Measurements from ENCODE around the gene TMC1.
"Not testable (repeated sequence)": the region's sequence is repeated elsewhere in the genome, so short reads cannot be mapped to it uniquely, and the experiment has no call there.

TMC1 gene

GRCh38 chr9:72506615-72507014, 14.8 kb upstream of the TMC1 start:
- TF ChIP-seq CTCF (conservative IDR thresholded peaks at IDR 0.05), result no peak

GRCh38 chr9:72509053-72509452, 12.4 kb upstream of the TMC1 start:
- TF ChIP-seq CTCF (conservative IDR thresholded peaks at IDR 0.05), result no peak
- H3K27ac ChIP-seq, result no peak overlapping the region

More at GRCh38 chr9:72506615-72507014, 14.8 kb upstream of the TMC1 start:
- H3K27ac ChIP-seq, result no peak overlapping the region

GRCh38 chr9:72509635-72510034, 11.8 kb upstream of the TMC1 start:
- H3K27ac ChIP-seq, result no peak overlapping the region
- no peak for TF ChIP-seq CTCF (conservative IDR thresholded peaks at IDR 0.05)

- not testable (repeated sequence) for H3K27ac ChIP-seq
These were observed 397 bp upstream of the TMC1 start for GRCh38 chr9:72521011-72521410.

GRCh38 chr9:72524820-72525540, 3.6 kb downstream of the TMC1 start:
- TF ChIP-seq CTCF (conservative IDR thresholded peaks at IDR 0.05), result no peak
- H3K27ac ChIP-seq, result peak overlapping the region; percentile 99

- TF ChIP-seq CTCF (conservative IDR thresholded peaks at IDR 0.05), result no peak
These were observed 5.7 kb downstream of the TMC1 start for GRCh38 chr9:72526901-72527800.

GRCh38 chr9:72527801-72528195, 6.4 kb downstream of the TMC1 start:
- peak overlapping the region; percentile 99 for H3K27ac ChIP-seq
- TF ChIP-seq CTCF (conservative IDR thresholded peaks at IDR 0.05), result no peak

More at GRCh38 chr9:72526901-72527800, 5.7 kb downstream of the TMC1 start:
- H3K27ac ChIP-seq, result peak overlapping the region; percentile 99

Measured in VCaP (cell line).